Skeletal muscle cell (primary cell): ENCODE data around the gene SDF2.

Experiments used
- DNase-seq: peaks from one replicate; pipeline ENCODE4 v3.0.0-alpha.2; 2010; ENCODE audit warnings: low read depth
- H3K4me3 ChIP-seq: 2 replicates; pipeline ENCODE4 v1.5.1; 2011; ENCODE audit warnings: low read depth, mild to moderate bottlenecking, control low read depth, low read length, moderate library complexity

SDF2 gene

GRCh38 chr17:28598799-28599310 is 62.9 kb downstream of the SDF2 start, which contains the start of gene SPAG5:
Gene SPAG5 (minus strand): TSS chr17:28599025. CDS start chr17:28598946, 79 bp downstream.
- DNase-seq: peak; percentile 72
- peak within 1 kb of the TSS; percentile 82 for H3K4me3 ChIP-seq

DNA sequence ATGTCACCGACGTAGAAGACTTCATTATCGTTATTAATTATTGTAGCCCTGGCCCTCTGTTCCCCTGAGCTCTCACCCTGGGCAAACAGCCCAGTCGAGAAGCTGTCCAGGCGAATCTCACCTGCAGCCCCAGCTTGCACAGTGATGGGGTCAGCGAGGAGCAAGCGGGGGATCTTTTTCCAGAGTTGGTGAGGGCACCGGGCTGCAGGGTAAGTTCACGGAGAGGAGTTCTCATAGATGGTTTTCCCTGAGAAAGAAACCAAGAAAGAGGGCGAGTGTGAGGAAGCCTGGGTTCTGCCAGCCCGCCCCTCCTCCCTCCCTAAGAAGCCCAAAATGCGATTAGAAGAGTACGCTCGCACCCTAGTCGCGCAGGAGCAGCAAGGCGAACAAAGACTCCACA is 63.3 kb downstream of the SDF2 start:
- peak overlapping the region; percentile 82 for H3K4me3 ChIP-seq

More for the DNA sequence above, 63.3 kb downstream of the SDF2 start:
- no peak for DNase-seq
